Erythroblast (primary cell): Measurements from ENCODE around the gene ENOX1.

ENCODE experiments used
- GATA1 ChIP-seq: IDR thresholded peaks from 2 replicates; pipeline ENCODE4 v1.6.1; 2011; ENCODE audit warnings: low read depth, mild to moderate bottlenecking, control low read depth, low read length, moderate library complexity
- POLR2A ChIP-seq: IDR thresholded peaks from 2 replicates; pipeline ENCODE4 v1.6.1; 2011; ENCODE audit warnings: mild to moderate bottlenecking, low read length

DNA sequence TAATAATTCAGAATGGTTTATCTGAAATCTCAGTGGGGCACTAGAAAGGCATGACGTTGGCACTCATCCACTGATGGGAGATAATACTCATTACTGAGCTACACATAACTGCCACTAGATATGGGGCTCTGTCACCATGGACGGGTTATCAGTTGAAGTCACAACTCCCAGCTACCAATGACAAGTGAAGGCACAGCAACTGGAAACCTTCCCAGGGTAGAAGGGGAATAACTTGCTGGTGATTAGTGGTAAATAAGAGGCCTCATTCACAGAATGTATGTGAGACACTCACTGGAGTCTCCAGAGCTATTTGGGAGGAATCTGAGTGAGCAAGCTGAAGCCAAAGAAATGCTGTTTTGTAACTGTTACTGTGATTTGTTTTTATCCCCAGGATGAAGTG, 249.6 kb downstream of the ENOX1 start:
- TF ChIP-seq POLR2A (no peak), GATA1 (no peak)
